Liver (tissue), 9 donors: ENCODE data around the gene DCUN1D1. TPM values are rescaled to one million over a fixed set of nuclear protein-coding genes. Genes with fewer than 3 reads are reported as not detected.

Experiments
- DNase-seq: peaks from one replicate; pipeline ENCODE4 v3.0.0-alpha.2; 2017; ENCODE audit warnings: low spot score
- H3K27ac ChIP-seq, 2 donors: one replicate each; pipeline ENCODE4 v1.7.0; 2013; ENCODE audit warnings: inconsistent platforms in 2 of 2, low read length in 2 of 2, control low read depth in 1 of 2, low read depth in 1 of 2, mild to moderate bottlenecking in 1 of 2
- H3K27me3 ChIP-seq, 4 donors: one replicate each; pipeline versions ENCODE4 v1.6.1 to v1.7.0; 2013; ENCODE audit warnings: low read length in 3 of 4, inconsistent platforms in 1 of 4, mild to moderate bottlenecking in 1 of 4, moderate library complexity in 1 of 4; ENCODE audit not compliant: control insufficient read depth in 4 of 4, insufficient read depth in 4 of 4
- H3K36me3 ChIP-seq, 4 donors: one replicate each; pipeline versions ENCODE4 v1.6.1 to v1.7.0; 2013; ENCODE audit warnings: low read length in 3 of 4, mild to moderate bottlenecking in 3 of 4, low read depth in 1 of 4, moderate library complexity in 1 of 4; ENCODE audit not compliant: control insufficient read depth in 4 of 4, insufficient read depth in 3 of 4
- H3K4me1 ChIP-seq, 4 donors: one replicate each; pipeline versions ENCODE4 v1.6.1 to v1.7.0; 2013; ENCODE audit warnings: low read length in 3 of 4, mild to moderate bottlenecking in 3 of 4, moderate library complexity in 1 of 4; ENCODE audit not compliant: control insufficient read depth in 4 of 4, insufficient read depth in 4 of 4
- H3K4me3 ChIP-seq, 3 donors: one replicate each; pipeline versions ENCODE4 v1.6.1 to v1.7.0; 2013; ENCODE audit warnings: low read length in 3 of 3, control low read depth in 1 of 3, low read depth in 1 of 3, mild to moderate bottlenecking in 1 of 3
- H3K9ac ChIP-seq, 2 donors: one replicate each; pipeline ENCODE4 v1.7.0; 2013; ENCODE audit warnings: low read length in 2 of 2, mild to moderate bottlenecking in 2 of 2, moderate library complexity in 2 of 2, control low read depth in 1 of 2, low read depth in 1 of 2
- H3K9me3 ChIP-seq, 4 donors: one replicate each; pipeline versions ENCODE4 v1.6.1 to v1.7.0; 2013; ENCODE audit warnings: low read length in 3 of 4; ENCODE audit not compliant: control insufficient read depth in 4 of 4
- EGR1 ChIP-seq, 2 donors: IDR thresholded peaks; 2 replicates each; pipeline ENCODE4 v1.6.1; 2016 to 2018; ENCODE audit warnings: antibody characterized with exemption in 2 of 2, low read depth in 2 of 2
- FOXA1 ChIP-seq: IDR thresholded peaks from 2 replicates; pipeline ENCODE4 v1.6.1; 2016; ENCODE audit warnings: antibody characterized with exemption
- FOXA2 ChIP-seq: IDR thresholded peaks from 2 replicates; pipeline ENCODE4 v1.6.1; 2016; ENCODE audit warnings: antibody characterized with exemption
- GABPA ChIP-seq, 2 donors: IDR thresholded peaks in 1 of 2; conservative IDR thresholded peaks in 1 of 2; 2 replicates each; pipeline ENCODE4 v1.6.1; 2016; ENCODE audit warnings: antibody characterized with exemption in 2 of 2, mild to moderate bottlenecking in 1 of 2, moderate library complexity in 1 of 2
- HNF4A ChIP-seq, 2 donors: conservative IDR thresholded peaks; 2 replicates each; pipeline ENCODE4 v1.6.1; 2016; ENCODE audit warnings: antibody characterized with exemption in 2 of 2, mild to moderate bottlenecking in 2 of 2
- HNF4G ChIP-seq: IDR thresholded peaks from 2 replicates; pipeline ENCODE4 v1.6.1; 2016; ENCODE audit warnings: antibody characterized with exemption
- JUND ChIP-seq, 2 donors: IDR thresholded peaks; 2 replicates each; pipeline ENCODE4 v1.6.1; 2016; ENCODE audit warnings: antibody characterized with exemption in 2 of 2
- NR2F2 ChIP-seq: IDR thresholded peaks from 2 replicates; pipeline ENCODE4 v1.6.1; 2016; ENCODE audit warnings: antibody characterized with exemption
- RAD21 ChIP-seq, 2 donors: IDR thresholded peaks; 2 replicates each; pipeline ENCODE4 v1.6.1; 2016; ENCODE audit warnings: antibody characterized with exemption in 2 of 2, mild to moderate bottlenecking in 2 of 2
- REST ChIP-seq: IDR thresholded peaks from 2 replicates; pipeline ENCODE4 v1.6.1; 2016; ENCODE audit warnings: antibody characterized with exemption, mild to moderate bottlenecking
- RXRA ChIP-seq, 2 donors: IDR thresholded peaks; 2 replicates each; pipeline ENCODE4 v1.6.1; 2017 to 2018; ENCODE audit warnings: antibody characterized with exemption in 2 of 2, mild to moderate bottlenecking in 1 of 2
- SP1 ChIP-seq: IDR thresholded peaks from 2 replicates; pipeline ENCODE4 v1.6.1; 2018; ENCODE audit warnings: antibody characterized with exemption, mild to moderate bottlenecking
- TAF1 ChIP-seq: conservative IDR thresholded peaks from 2 replicates; pipeline ENCODE4 v1.6.1; 2016; ENCODE audit warnings: antibody characterized with exemption, mild to moderate bottlenecking
- YY1 ChIP-seq: IDR thresholded peaks from 2 replicates; pipeline ENCODE4 v1.6.1; 2016; ENCODE audit warnings: antibody characterized with exemption, mild to moderate bottlenecking
- WGBS: extraction: QIAGEN DNeasy Blood & Tissue Kit; methylation state at CpG from one replicate; pipeline ENCODE4 v1.1.7; 2013; 5-methylcytosine and 5-hydroxymethylcytosine counted together
- polyA plus RNA-seq, 2 donors: library from polyadenylated mRNA; stranded (reverse) in 1 of 2; unstranded in 1 of 2; fragments of 200-250 nt in 1 of 2; fragments of >200 nt in 1 of 2; fragmentation: Nextera tagmentation in 1 of 2; extraction: Ambion mirVana in 1 of 2; gene quantifications; one replicate each; pipeline versions ENCODE4 v1.2.1 to v1.2.3, GENCODE V29; 2013 to 2015
- total RNA-seq, 2 donors: library from RNA; depleted of rRNA; stranded (reverse); fragments of >200 nt; gene quantifications; one replicate each; pipeline ENCODE4 v1.2.3, GENCODE V29; 2014
- TF ChIP-seq, protein P1 (sequence below): fragments of 150-350 bp; IDR thresholded peaks from 2 replicates; pipeline ENCODE4 v1.5.1; 2017; ENCODE audit warnings: improper control_type of control experiment, low read depth, low read length; ENCODE audit not compliant: missing input control
- TF ChIP-seq, protein P2 (sequence below): IDR thresholded peaks from 2 replicates; pipeline ENCODE4 v1.6.1; 2016; ENCODE audit warnings: antibody characterized with exemption
- TF ChIP-seq, protein P3 (sequence below): IDR thresholded peaks from 2 replicates; pipeline ENCODE4 v1.6.1; 2016; ENCODE audit warnings: antibody characterized with exemption
- donor health status: healthy.
- donor health status: healthy.
- donor health status: healthy.
- donor health status: healthy.
- donor health status: healthy.

The DCUN1D1 gene
- total and polyA plus RNA-seq, 4 donors: 9.1 to 56.0 (median 23.5) TPM

DNA sequence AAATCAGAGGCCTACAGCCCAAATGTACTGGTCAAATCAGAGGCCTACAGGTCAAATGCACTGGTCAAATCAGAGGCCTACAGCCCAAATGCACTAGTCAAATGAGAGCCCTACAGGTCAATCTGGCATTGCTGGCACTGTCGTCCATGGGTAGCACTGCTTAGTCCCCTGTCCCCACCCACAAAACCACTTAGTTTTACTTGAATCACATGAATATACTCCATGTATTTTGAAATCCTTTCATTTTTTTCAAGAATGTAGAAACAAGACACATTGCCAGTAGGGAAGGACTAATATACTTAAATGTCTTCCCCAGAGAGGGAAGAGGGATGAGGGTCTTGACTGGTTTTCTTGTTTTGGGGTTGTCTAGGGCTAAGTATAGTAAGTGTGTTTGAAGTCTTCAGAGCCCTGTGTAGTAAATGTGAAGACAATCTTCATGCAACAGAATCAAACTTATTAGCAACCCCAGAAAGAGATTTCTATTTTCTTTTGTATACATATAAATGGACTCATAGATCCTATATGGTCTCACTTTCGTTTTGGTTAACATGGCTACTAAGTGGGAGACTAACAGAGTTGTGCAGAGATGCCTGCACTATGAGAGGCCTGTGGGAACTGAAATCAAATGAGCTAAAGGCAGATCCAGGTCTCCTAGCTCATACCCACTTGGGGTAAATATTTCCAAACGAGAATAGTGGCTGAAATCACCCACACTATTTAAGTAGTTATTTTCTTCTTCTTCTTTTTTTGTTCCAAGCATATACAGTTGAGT lies 38.3 kb upstream of the DCUN1D1 start (continued):
- TF ChIP-seq, protein P1, sequence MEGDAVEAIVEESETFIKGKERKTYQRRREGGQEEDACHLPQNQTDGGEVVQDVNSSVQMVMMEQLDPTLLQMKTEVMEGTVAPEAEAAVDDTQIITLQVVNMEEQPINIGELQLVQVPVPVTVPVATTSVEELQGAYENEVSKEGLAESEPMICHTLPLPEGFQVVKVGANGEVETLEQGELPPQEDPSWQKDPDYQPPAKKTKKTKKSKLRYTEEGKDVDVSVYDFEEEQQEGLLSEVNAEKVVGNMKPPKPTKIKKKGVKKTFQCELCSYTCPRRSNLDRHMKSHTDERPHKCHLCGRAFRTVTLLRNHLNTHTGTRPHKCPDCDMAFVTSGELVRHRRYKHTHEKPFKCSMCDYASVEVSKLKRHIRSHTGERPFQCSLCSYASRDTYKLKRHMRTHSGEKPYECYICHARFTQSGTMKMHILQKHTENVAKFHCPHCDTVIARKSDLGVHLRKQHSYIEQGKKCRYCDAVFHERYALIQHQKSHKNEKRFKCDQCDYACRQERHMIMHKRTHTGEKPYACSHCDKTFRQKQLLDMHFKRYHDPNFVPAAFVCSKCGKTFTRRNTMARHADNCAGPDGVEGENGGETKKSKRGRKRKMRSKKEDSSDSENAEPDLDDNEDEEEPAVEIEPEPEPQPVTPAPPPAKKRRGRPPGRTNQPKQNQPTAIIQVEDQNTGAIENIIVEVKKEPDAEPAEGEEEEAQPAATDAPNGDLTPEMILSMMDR: no peak
- TF ChIP-seq NR2F2: no peak
- no peak for TF ChIP-seq HNF4A (conservative IDR thresholded peaks at IDR 0.05)
- no peak for TF ChIP-seq SP1

GRCh38 chr3:183015185-183015584 lies 34.8 kb upstream of the DCUN1D1 start:
- no peaks in the 10 kb centered on the region for H3K27me3 ChIP-seq
- no peaks in the 10 kb centered on the region for H3K9me3 ChIP-seq
- H3K9ac ChIP-seq: no peak overlapping the region
- TF ChIP-seq SP1 (no peak), GABPA (IDR thresholded peaks at IDR 0.05 in 1 of 2, conservative IDR thresholded peaks at IDR 0.05 in 1 of 2) (no peak), YY1 (no peak), REST (no peak), JUND (IDR thresholded peaks at IDR 0.05) (no peak), RXRA (IDR thresholded peaks at IDR 0.05) (no peak), NR2F2 (no peak), TAF1 (no peak), FOXA2 (no peak), HNF4G (no peak), FOXA1 (no peak), RAD21 (IDR thresholded peaks at IDR 0.05) (no peak), HNF4A (conservative IDR thresholded peaks at IDR 0.05) (no peak)
- TF ChIP-seq, protein P2, sequence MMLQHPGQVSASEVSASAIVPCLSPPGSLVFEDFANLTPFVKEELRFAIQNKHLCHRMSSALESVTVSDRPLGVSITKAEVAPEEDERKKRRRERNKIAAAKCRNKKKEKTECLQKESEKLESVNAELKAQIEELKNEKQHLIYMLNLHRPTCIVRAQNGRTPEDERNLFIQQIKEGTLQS: no peak
- peaks cover 2 to 35% (median 23%) of the 10 kb centered on the region in 4 donors for H3K36me3 ChIP-seq
- no peak for DNase-seq
- no peak overlapping the region for H3K4me3 ChIP-seq
- no peak overlapping the region for H3K27ac ChIP-seq
- WGBS: 89% methylated on average over 2 of the region's 2 CpGs
- no peaks in the 10 kb centered on the region for H3K4me1 ChIP-seq

- Histone ChIP-seq H3K36me3 (peaks cover 2 to 26% (median 18%) of the 10 kb centered on the region in 4 donors), H3K9ac (no peak overlapping the region), H3K27ac (no peak overlapping the region), H3K9me3 (no peaks in the 10 kb centered on the region), H3K4me1 (no peaks in the 10 kb centered on the region), H3K27me3 (no peaks in the 10 kb centered on the region), H3K4me3 (no peak overlapping the region)
- TF ChIP-seq SP1 (no peak), EGR1 (IDR thresholded peaks at IDR 0.05; ENCODE audit: low read depth in 2 of 2) (no peak), RAD21 (IDR thresholded peaks at IDR 0.05) (no peak), YY1 (no peak), FOXA1 (no peak)
- TF ChIP-seq, protein P1: no peak
- TF ChIP-seq, protein P2: no peak
- TF ChIP-seq, protein P3, sequence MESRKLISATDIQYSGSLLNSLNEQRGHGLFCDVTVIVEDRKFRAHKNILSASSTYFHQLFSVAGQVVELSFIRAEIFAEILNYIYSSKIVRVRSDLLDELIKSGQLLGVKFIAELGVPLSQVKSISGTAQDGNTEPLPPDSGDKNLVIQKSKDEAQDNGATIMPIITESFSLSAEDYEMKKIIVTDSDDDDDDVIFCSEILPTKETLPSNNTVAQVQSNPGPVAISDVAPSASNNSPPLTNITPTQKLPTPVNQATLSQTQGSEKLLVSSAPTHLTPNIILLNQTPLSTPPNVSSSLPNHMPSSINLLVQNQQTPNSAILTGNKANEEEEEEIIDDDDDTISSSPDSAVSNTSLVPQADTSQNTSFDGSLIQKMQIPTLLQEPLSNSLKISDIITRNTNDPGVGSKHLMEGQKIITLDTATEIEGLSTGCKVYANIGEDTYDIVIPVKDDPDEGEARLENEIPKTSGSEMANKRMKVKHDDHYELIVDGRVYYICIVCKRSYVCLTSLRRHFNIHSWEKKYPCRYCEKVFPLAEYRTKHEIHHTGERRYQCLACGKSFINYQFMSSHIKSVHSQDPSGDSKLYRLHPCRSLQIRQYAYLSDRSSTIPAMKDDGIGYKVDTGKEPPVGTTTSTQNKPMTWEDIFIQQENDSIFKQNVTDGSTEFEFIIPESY: no peak
- 95% methylated on average over 6 of the region's 6 CpGs for WGBS
- no peak for DNase-seq
Measured at GRCh38 chr3:183013856-183014255, 33.5 kb upstream of the DCUN1D1 start.
